ENCODE results near the gene TDO2.

TDO2 gene

GRCh38 chr4:155908187-155909139, 5.0 kb downstream of the TDO2 start:
- no peaks in the 10 kb centered on the region for H3K27me3 ChIP-seq (replicated peaks)
- TF ChIP-seq CTCF (IDR thresholded peaks at IDR 0.05; ENCODE audit: low read depth, low read length, missing control alignments): no peak
- no peak overlapping the region for H3K4me3 ChIP-seq (ENCODE audit: low read depth, low read length)
- in situ Hi-C loops (cut with HindIII; ENCODE audit: low pct_ligation_motif_present, low sequenced_read_pairs): no loop called here
- H3K36me3 ChIP-seq (replicated peaks): no peaks in the 10 kb centered on the region
- no peak for DNase-seq
- no peak overlapping the region for H3K27ac ChIP-seq

- no peak for DNase-seq
- H3K4me3 ChIP-seq (ENCODE audit: low read depth, low read length): no peak overlapping the region
- H3K36me3 ChIP-seq (replicated peaks): no peaks in the 10 kb centered on the region
- TF ChIP-seq CTCF (IDR thresholded peaks at IDR 0.05; ENCODE audit: low read depth, low read length, missing control alignments): no peak
- H3K27me3 ChIP-seq (replicated peaks): no peaks in the 10 kb centered on the region
- no peak overlapping the region for H3K27ac ChIP-seq
- in situ Hi-C loops (cut with HindIII; ENCODE audit: low pct_ligation_motif_present, low sequenced_read_pairs): no loop called here
Measured at GRCh38 chr4:155909615-155910226, 6.2 kb downstream of the TDO2 start.

- no peaks in the 10 kb centered on the region for H3K27me3 ChIP-seq (replicated peaks)
- DNase-seq: no peak
- in situ Hi-C loops (cut with HindIII; ENCODE audit: low pct_ligation_motif_present, low sequenced_read_pairs): no loop called here
- TF ChIP-seq CTCF (IDR thresholded peaks at IDR 0.05; ENCODE audit: low read depth, low read length, missing control alignments): no peak
- no peak overlapping the region for H3K27ac ChIP-seq
- no peaks in the 10 kb centered on the region for H3K36me3 ChIP-seq (replicated peaks)
- H3K4me3 ChIP-seq (ENCODE audit: low read depth, low read length): no peak overlapping the region
Measured at GRCh38 chr4:155911905-155912304, 8.4 kb downstream of the TDO2 start.

- no peak for TF ChIP-seq CTCF (IDR thresholded peaks at IDR 0.05; ENCODE audit: low read depth, low read length, missing control alignments)
- no peaks in the 10 kb centered on the region for H3K27me3 ChIP-seq (replicated peaks)
- no peak for DNase-seq
- no peaks in the 10 kb centered on the region for H3K36me3 ChIP-seq (replicated peaks)
- no peak overlapping the region for H3K4me3 ChIP-seq (ENCODE audit: low read depth, low read length)
- H3K27ac ChIP-seq: no peak overlapping the region
- in situ Hi-C loops (cut with HindIII; ENCODE audit: low pct_ligation_motif_present, low sequenced_read_pairs): no loop called here
Measured at GRCh38 chr4:155914782-155915181, 11.3 kb downstream of the TDO2 start.

GRCh38 chr4:155921597-155921996, 18.1 kb downstream of the TDO2 start:
- H3K4me3 ChIP-seq (ENCODE audit: low read depth, low read length): no peak overlapping the region
- H3K27me3 ChIP-seq (replicated peaks): no peaks in the 10 kb centered on the region
- no peak for DNase-seq
- no peak for TF ChIP-seq CTCF (IDR thresholded peaks at IDR 0.05; ENCODE audit: low read depth, low read length, missing control alignments)
- no peaks in the 10 kb centered on the region for H3K36me3 ChIP-seq (replicated peaks)
- in situ Hi-C loops (cut with HindIII; ENCODE audit: low pct_ligation_motif_present, low sequenced_read_pairs): no loop called here
- no peak overlapping the region for H3K27ac ChIP-seq
